Non-pigmented ciliary epithelial cell (primary cell): ENCODE data around the gene CHPF2.

Experiments used
- DNase-seq: peaks from one replicate; pipeline ENCODE4 v3.0.0-alpha.2; 2010; ENCODE audit warnings: low read depth

Gene CHPF2

DNA sequence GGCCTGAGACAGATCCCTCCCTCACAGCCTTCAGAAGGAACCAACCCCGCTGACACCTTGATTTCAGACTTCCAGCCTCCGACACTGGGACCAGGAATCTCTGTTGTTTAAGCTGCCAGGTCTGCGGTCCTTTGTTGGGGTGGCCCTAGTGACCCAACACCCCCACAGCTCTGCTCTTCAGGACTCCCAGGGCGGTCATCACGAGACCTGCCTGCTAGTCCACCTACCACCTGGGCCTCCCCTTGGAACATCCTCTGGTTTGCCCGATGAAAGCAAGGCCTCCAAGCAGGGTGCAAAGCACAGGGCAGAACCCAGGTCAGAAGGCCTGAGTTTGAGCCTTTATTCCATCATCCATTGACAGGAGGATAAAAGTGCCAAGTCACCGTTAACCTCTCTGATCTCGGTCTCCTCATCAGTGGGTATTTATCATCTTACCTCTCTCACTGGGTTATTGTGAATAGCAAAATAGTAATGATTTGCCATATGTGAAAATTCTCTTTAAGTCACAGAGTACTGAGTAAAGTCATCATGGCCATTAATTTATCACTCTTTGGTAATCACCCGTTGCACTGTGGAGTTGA, 33.2 kb downstream of the CHPF2 start:
- no peak for DNase-seq

DNA sequence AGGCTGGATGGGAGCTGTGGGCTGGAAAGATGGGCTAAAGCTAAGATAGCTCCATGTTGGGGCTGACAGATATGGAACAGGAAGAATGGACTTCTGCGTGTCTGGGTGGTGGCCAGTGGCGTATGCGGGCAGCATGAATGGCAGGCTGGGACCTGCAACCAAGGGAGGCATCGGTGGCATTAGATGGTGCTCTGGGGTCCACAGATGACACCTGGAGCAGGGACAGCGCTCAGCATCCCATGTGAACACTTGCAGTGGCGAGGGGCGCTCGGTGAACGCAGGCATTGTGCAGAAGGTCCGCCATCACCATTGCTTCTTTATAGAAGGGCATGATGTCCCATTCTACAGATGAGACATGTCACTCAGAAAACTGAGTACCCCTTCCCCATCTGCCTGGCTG, 37.2 kb downstream of the CHPF2 start:
- no peak for DNase-seq

DNA sequence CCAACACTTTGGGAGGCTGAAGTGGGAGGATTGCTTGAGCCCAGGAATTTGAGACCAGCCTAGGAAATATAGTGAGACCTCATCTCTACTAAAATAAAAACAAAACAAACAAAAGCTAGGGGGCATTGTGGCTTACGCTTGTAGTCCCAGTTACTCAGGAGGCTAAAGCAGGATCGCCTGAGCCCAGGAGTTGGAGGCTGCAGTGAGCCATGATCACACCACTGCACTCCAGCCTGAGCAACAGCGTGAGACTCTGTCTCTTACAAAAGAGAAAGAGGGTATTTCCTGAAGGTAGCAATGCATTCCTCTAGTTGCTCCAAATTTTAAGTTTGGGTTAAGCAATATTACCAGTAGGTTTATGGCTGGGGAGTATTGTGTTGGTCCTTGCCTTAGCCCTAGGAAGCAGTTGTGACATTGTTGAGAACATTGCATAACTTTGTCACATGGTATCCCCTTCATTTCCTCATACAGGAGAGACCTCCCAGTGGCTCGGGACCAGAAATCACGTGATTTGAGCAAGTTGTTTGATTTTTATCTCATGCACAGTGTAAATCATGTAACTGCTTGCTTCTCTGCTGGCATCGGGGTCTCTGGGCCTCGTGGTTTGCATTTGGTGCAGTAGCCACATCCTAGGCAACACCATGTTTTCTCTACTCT, 39.5 kb downstream of the CHPF2 start:
- no peak for DNase-seq

DNA sequence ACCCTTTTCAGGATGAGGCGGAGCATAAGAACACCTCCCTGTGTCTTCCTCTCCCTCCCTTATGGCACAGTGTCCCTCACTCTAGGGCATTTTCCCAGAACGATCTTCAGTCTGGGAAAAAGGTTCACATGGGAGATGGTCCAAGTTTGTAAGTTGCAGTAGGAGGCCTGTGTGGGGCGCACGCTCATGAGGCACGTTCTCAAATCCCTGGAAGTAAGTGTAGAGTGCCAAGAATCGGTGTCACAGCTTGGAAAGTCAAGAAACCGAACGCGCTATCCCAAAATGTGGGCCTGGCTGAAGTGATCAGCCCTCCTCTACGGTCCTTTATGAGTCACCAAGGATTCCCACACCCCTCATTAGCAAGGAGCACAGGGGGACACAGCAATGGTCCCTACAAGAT, 40.1 kb downstream of the CHPF2 start:
- no peak for DNase-seq

DNA sequence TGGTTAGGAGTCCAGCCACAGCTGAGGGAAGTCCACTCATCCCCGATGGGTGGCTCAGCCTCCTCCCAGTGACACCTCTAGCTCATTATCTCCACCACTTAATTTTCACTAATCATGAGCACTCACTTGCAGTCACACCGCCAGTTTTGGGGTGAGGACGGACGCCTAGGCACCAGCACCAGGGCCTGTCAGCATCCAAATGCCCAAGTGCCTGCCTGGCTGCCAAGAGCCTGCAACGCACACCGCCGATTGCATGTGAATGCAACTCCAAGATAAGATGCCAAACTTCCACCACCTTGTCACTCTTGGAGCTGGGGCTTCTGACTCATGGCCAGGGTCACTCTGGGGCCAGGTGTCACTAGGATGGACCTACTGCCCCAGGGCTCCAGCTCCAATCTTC, 40.6 kb downstream of the CHPF2 start:
- no peak for DNase-seq

DNA sequence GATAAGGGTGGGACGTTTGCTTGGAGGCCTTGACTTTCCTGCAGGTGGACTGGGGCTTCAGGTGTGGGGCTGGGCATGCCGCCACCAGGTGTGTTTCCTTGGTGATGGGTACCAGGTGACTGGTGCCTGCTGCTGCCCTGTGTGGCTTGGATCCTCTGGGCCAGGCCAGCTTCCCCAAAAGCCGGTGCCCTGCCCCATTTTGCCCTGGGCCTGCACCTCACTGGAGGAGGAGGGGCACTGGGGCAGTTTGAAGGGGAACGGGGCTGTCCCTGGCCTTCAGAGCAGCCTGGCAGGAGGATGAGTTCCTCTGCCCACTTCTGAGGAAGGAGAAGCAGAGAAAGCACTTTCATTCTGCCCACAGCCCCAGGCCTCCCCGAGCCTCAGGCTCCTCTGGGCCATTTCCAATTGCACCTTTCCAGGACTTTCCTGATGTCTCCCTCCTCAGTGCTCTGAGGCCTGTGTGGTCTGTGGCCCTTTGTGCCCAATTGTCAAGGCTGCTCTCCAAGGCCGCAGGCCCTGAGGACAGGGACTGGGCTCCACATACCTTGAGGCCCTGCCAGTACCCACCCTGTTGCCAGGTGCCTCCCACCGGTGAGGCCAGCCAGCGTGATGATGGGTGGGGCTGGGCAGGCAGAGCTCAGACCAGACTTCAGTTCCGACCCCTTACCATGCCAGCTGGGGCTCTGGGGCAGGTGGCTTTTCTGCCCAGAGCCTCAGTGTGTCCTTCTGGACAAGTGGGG, 41.5 kb downstream of the CHPF2 start:
- DNase-seq: no peak

DNA sequence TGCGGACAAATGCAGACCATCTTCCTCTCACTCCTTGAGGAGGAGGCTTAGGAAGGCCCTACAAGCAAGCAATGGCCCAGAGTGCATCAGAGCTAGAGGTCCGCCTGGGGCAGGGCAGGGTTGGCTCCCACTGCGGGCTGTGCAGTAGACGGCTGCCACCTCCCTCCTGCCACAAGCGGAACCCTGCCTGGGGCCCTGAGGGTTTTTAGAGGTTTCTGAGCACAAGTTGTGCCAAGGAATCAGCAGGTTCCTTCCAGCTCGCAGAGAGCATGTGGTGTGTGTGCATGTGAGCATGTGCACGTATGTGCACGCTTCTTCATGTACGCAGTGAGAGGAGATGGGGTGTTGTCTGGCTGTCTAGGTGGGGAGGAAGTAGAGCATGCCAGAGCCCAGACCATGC, 42.1 kb downstream of the CHPF2 start:
- no peak for DNase-seq

DNA sequence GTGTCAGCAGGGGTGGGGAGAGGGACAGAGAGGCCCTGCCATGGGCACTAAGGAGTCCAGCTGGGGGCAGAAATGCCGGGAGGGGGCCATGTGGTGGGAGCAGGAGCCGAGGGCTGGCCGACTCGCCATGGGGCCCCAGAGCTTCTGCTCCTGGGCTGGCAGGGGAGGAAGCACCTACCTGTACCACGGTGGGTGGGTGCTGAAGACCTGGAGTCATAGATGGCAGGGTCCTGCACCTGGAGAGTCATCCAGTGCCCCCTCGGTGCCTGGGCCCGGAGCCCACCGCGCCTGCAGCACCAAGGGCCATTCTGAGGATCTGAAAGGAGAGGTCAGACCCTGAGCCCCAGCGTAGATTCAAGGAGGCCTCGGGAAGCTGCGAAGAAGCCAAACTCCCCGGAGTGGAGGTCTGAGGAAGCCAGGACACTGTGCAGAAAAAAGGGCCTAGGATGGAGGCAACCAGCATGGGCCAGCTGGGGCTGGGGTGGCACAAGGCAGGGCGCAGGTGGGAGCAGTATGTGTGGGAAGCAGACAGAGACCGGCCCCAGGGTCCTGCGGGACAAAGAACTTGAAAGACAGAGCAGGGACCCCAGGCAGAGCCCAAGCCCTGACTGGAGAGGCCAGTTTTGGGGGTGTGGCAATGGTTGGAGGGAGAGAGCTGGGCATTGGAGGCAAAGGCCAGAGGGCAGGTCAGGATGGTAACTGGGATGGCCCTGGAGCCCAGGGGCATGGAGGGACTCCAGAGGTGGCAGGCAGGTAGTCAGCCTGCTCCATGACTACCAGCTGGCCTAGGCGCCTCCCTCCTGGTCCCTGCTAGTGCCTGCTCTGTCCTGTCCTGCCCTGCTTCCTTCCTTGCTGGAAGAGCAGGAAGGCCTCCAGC, 42.9 kb downstream of the CHPF2 start:
- no peak for DNase-seq

DNA sequence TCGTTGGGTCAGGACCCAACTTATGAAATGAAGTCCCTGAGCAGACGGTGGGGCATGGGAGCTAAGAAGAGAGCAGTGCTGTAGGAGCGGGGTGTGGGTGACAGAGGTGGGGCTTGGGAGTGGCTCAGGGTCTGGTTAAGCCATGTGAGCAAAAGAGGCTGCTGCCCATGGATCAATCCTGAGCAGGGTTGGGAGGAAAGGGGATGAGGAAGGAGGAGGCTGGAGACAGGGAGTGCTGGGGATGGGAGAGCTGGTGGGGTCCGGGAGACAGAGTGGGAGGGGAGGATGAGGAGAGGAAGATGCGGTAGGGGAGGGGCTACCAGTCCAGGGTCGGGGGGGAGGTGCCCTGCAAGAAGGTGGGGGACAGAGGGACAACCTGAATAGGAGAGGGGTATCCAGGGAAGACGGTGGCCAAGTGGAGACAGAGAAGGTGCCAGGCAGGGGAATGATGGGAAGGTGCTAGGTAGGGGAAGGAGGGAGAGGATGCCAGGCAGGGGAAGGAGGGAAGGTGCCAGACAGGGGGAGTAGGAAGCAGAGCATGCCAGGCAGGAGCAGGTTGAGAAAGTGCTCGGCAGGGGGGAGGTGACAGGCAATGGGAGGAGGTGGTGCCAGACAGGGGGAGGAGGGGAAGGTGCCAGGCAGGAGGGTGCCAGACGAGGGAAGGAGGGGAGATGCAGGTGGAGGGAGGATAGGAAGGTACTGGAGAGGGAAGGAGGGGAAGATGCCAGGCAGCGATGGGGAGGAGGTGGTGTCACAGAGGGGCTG, 43.7 kb downstream of the CHPF2 start:
- DNase-seq: no peak

DNA sequence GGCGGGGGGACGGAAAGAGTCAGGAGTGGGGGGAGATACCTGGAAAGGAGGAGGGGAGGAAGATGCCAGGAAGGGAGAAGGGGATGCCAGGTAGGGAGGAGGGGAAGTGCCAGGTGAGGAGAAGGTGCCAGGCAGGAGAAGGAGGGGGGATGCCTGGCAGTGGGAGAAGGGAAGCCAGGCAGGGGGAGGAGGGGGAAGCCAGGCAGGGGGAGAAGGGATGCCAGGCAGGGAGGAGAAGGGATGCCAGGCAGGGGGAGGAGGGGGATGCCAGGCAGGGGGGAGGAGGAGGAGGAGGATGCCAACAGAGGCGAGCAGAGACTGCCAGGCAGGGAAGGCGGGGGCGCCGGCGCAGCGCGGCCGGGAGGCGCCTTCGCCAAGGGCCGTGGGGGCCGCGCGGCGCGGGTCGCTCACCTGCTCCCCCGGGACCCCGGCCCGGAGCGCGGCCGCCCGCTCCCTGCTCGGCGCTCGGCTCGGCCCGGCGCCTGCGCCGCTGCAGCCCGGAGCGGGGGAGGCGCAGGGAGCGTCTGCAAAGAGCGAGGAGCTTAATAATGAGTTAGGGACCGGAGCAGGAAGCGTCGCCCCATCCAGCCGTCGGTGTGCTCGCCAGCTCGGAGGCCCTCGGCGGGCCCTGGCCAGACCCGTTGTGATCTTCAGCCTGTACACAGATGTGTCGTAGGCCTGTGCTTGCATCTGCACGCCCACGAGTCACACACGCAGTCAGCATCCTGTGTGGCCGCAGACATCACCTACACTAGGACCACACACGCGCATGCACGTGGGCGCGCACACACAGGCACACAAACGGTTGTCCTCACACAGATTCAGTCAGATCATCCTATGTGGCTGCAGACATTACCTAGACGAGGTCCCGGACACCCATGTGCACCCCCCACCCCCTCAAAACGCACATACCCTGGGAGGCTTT, 44.6 kb downstream of the CHPF2 start:
- no peak for DNase-seq

DNA sequence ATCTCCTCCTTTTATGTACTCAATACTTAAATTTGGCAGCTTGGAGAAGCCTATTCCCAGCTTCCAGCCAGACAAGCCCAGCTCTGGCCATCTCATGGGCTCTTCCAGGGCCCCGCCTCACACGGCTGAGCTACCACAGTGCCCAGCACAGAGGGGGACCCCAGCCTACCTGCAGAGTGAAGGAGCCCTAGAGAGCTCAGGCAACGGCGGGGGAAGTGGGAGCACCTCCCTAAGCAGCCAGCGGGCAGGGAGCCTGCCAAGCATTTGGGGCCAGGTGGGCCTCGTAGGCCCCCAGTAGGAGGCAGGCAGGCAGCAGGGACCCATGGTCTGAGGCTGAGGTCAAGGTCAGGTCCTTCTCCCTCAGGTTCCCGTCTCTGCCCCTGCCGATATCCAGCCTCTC, 45.3 kb downstream of the CHPF2 start:
- DNase-seq: no peak

DNA sequence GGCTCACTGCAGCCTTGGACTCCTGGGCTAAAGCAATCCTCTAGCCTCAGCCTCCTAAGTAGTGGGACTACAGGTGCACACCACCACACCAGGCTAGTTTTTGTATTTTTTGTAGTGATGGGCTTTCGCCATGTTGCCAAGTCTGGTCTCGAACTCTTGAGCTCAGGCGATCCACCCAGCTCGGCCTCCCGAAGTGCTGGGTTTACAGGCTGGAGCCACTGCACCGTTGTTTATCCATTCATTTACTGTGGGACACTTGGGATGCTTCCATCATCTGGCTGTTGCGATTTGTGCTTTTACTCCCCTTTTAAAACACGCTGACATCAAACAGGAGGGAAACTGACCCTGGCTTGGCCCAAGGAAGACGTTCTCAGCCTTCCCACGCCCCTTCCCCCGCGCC, 46.7 kb downstream of the CHPF2 start:
- DNase-seq: no peak

DNA sequence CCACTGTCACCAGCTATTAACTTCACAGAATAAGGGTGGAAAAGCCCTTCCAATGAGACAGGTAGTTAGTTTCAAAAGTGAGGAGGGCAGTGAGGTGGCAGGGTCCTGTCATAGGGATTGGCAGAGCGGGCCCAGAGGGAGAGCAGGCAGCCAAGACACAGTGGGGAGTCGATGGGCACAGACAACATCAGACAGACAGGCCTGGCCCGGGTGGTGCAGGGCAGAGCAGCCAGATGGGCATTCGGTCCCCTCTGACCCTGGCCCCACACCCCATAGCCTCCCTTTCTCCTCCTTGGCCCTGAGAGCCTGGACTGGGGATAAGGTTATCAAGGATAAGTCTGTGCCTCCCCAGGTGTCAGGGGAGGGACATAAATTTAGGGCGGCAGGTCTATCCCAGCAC, 47.6 kb downstream of the CHPF2 start:
- DNase-seq: no peak

DNA sequence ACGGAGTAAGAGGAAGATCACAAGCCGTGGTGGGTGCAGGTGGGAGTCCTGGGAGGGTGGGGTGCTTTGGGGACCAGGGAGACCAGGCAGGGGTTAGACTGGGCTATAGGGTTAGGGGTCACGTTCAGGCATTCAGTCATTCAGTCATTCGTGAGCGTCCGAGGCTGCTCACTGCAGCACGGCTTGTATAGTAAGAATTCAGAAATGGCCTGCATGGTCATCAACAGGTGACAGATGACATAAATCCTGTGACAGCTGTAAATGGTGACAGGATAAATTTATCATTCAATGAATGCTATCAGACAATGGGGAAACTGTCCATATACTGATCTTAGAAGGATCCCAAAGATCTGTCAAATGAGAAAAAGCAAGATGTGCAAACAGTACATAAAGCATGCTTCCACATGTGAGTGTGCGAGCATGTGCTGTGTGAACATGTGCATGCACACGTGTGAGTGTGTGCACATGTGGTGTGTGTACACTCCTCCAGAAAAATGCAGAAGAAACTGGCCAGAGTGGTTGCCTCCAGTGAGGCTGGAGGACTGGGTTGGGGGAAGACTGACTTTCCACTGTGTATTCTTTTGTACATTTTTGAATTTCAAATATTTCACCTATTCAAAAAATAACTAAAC, 48.2 kb downstream of the CHPF2 start:
- DNase-seq: no peak

DNA sequence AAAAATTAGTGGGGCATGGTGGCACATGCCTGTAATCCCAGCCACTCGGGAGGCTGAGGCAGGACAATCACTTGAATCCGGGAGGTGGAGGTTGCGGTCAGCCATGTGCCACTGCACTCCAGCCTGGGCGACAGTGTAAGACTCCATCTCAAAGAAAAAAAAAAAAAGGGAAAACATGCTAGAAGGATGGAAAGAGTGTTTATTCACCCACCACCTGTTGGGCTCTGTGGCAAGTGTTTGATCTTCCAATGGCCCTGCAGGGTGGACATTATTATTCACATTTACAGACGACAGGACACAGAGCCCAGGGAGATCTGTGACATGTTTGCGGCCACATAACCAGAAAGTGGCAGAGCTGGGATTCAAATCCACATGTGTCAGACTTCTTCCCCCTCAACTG, 49.4 kb downstream of the CHPF2 start:
- no peak for DNase-seq

DNA sequence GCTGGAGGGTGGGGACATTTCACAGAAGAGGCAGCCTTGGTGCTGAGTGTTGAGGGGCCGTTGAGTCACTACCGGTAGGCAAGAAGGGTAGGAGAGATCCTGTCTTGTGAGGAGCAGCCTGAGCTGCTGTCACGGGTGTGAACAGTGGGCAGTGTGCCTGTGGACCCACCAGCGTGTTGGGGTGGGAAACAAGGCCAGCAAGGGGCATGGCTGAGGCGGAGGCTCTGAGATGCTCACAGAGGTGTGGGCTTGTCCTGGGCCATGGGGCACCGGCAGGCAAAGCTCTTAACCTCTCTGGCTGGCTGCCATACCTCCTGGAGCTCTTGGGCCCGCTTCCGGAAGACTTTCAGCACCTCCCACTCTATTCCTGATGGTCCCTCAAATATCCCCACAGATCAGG, 49.8 kb downstream of the CHPF2 start:
- no peak for DNase-seq

DNA sequence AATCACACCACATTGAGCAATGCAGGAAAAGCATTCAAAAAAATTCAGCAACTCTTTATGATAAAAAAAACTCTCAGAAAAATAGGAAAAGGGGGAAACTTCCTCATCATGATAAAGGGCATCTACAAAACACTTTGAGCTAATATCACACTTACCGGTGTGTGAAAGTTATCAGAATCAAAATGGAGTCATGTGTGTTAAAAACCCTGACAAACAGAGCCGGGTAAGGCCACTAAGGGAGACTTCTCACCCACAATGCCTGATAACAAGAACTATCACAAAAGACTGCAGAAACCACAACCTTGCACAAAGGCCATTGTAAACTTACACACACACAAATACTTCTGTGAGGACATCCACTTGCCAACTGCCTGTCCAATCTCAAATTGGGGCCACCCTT, 51.0 kb downstream of the CHPF2 start:
- no peak for DNase-seq

DNA sequence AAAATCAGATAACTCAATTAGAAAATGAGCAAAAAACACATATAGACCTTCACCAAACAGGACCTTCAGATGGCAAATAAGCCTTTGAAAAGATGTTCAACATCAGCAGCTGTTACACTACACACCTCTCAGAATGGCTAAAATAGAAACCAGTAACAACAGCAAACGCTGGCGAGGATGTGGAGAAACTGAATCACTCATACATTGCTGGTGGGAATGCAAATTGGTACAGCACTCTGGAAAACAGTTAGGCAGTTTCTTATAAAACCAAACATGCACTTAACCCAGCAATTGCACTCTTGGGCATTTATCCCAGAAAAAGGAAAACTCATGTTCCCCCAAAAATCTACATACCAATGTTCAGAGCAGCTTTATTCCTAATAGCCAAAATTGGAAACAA, 53.9 kb downstream of the CHPF2 start:
- DNase-seq: no peak
